AG09319 (cell line): Measurements from ENCODE around the gene SAP25.
"Not testable (repeated sequence)": the region's sequence is repeated elsewhere in the genome, so short reads cannot be mapped to it uniquely, and the experiment has no call there.

ENCODE experiments used
- DNase-seq: peaks from one replicate; pipeline ENCODE4 v3.0.0-alpha.2; 2010; ENCODE audit warnings: low read depth; ENCODE audit errors: extremely low read depth
- CTCF ChIP-seq: IDR thresholded peaks from 2 replicates; pipeline ENCODE4 v1.5.1; 2011; ENCODE audit warnings: low read depth, mild to moderate bottlenecking, inconsistent platforms, low read length, moderate library complexity

The SAP25 gene

GRCh38 chr7:100568176-100568895 lies 5.4 kb downstream of the SAP25 start:
- no peak for TF ChIP-seq CTCF
- no peak for DNase-seq

GRCh38 chr7:100567751-100568175 lies 5.9 kb downstream of the SAP25 start:
- DNase-seq: no peak

GRCh38 chr7:100567031-100567730 lies 6.5 kb downstream of the SAP25 start:
- TF ChIP-seq CTCF: no peak
- no peak for DNase-seq

More at GRCh38 chr7:100567751-100568175, 5.9 kb downstream of the SAP25 start:
- no peak for TF ChIP-seq CTCF

- DNase-seq: no peak
- no peak for TF ChIP-seq CTCF
Measured at GRCh38 chr7:100566018-100566531, 7.6 kb downstream of the SAP25 start.

- no peak for TF ChIP-seq CTCF
- no peak for DNase-seq
Measured at GRCh38 chr7:100565133-100565571, 8.5 kb downstream of the SAP25 start.

GRCh38 chr7:100564405-100564804 lies 9.3 kb downstream of the SAP25 start:
- not testable (repeated sequence) for DNase-seq

- peak; percentile 96 for TF ChIP-seq CTCF
- peak; percentile 41 for DNase-seq
Measured at GRCh38 chr7:100563809-100564400, 9.8 kb downstream of the SAP25 start.
